Lower leg skin (tissue), 3 donors: ENCODE measurements around the gene NSMF.

ENCODE experiments used
- CTCF ChIP-seq, 3 donors: fragments of 450-650 bp; IDR thresholded peaks; one replicate each; pipeline ENCODE4 v1.5.1; 2016; ENCODE audit warnings: antibody characterized with exemption in 3 of 3, mild to moderate bottlenecking in 3 of 3, moderate library complexity in 2 of 3
- POLR2A ChIP-seq, 2 donors: fragments of 450-650 bp; IDR thresholded peaks; one replicate each; pipeline ENCODE4 v1.6.1; 2016 to 2017; ENCODE audit warnings: antibody characterized with exemption in 2 of 2, mild to moderate bottlenecking in 1 of 2, moderate library complexity in 1 of 2

GRCh38 chr9:137463931-137464290, 4.8 kb upstream of the NSMF start:
- TF ChIP-seq CTCF (IDR thresholded peaks at IDR 0.05) (no peak), POLR2A (IDR thresholded peaks at IDR 0.05) (no peak)
